Measurements from ENCODE around the gene ABCC1.

The ABCC1 gene

DNA sequence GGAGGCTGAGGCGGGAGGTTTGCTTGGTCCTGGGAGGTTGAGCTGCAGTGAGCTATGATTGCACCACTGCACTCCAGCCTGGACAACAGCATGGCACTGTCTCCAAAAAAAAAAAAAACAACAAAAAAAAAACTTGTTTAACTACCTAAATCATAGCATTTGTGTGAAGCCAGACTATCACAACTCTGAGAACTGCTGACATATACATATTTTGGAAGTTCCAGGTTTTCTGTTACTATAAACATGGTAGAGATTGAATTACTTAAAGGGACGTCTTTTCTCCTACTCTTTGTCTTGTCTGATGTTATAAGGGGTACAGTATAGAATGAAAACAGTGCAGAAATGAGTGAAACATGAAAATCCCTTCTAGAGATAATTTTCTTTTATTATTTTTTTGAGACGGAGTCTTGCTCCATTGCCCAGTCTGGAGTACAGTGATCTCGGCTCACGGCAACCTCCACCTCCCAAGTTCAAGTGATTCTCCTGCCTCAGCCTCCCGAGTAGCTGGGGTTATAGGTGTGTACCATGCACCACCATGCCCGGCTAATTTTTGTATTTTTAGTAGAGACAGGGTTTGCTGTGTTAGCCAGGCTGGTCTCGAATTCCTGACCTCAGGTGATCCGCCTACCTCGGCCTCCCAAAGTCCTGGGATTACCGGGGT, 18.4 kb downstream of the ABCC1 start:
- no peak overlapping the region for H3K4me3 ChIP-seq (ENCODE audit: low read length)
- TF ChIP-seq, protein P1, sequence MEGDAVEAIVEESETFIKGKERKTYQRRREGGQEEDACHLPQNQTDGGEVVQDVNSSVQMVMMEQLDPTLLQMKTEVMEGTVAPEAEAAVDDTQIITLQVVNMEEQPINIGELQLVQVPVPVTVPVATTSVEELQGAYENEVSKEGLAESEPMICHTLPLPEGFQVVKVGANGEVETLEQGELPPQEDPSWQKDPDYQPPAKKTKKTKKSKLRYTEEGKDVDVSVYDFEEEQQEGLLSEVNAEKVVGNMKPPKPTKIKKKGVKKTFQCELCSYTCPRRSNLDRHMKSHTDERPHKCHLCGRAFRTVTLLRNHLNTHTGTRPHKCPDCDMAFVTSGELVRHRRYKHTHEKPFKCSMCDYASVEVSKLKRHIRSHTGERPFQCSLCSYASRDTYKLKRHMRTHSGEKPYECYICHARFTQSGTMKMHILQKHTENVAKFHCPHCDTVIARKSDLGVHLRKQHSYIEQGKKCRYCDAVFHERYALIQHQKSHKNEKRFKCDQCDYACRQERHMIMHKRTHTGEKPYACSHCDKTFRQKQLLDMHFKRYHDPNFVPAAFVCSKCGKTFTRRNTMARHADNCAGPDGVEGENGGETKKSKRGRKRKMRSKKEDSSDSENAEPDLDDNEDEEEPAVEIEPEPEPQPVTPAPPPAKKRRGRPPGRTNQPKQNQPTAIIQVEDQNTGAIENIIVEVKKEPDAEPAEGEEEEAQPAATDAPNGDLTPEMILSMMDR (IDR thresholded peaks at IDR 0.05; ENCODE audit: insufficient read depth, low read depth, low read length, missing control alignments), result no peak
- DNase-seq (ENCODE audit: low read depth), result no peak

DNA sequence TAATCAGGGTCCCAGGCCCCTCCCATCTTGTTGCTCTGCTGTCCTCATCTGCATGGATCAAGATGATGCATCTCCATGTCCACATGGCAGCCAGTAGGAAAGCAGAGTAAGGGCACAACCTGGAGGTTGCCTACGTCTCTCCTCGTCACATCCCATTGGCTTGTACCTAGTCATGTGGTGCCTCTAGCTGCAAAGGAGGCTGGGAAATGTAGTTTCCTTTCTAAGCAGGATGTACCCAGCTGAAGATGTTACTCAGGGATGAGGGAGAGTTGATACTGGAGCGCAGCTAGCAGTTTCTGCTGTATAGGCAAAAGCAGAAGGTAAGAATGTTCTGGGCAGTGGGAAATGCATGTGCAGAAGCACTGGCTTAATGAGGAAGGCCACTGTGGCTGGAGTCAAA, 20.8 kb downstream of the ABCC1 start:
- DNase-seq (ENCODE audit: low read depth), result peak; percentile 34
- TF ChIP-seq, protein P1 (IDR thresholded peaks at IDR 0.05; ENCODE audit: insufficient read depth, low read depth, low read length, missing control alignments), result no peak
- no peak overlapping the region for H3K4me3 ChIP-seq (ENCODE audit: low read length)

DNA sequence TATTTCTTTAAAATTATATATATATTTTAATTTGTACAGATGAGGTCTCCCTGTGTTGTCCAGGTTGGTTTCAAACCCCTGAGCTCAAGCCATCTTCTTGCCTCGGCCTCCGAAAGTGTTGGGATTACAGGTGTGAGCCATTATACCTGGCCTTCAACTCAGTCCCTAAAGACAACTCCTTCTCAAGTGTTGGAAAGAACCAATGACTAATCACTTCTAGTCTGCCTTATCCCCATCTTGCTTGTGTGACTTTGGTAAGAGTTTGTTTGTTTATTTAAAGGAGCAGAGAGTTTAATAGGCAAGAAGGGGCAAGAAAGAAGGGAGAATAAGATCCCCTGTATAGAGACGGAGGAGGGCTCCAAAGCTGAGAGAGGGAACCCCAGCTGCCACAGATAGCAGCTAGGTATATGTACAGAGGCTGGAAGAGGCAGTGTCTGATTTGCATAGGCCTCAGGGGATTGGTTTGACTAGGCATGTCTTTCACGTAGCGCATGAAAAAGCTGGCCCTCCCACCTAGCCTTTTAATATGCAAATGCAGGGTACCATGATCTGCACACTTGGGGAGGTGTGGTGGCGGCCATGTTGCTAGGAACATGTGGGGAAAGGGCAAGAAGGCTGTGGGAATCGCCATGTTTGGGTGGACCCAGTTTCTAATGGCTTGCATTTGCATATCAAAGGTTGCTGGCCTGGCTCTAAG, 21.5 kb downstream of the ABCC1 start:
- TF ChIP-seq, protein P1 (IDR thresholded peaks at IDR 0.05; ENCODE audit: insufficient read depth, low read depth, low read length, missing control alignments), result no peak
- DNase-seq (ENCODE audit: low read depth), result no peak
- no peak overlapping the region for H3K4me3 ChIP-seq (ENCODE audit: low read length)

DNA sequence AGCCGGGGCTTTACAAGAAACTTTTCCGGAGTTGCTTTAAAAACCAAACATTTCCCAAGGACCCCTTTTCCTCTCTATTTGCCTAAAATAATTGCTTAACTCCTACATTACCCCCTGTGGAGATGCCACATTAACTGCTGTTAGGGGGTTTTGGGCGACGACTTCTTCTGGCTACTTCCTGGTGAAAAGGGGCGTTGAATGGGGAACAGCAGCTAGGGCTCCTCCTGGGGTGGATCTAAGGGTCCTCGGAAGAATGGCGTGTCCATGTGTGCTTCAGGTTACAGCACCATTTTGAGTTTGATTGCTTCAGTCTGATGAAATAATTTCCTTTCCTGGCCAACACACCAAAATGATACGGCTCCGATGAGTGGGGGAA, 22.0 kb downstream of the ABCC1 start:
- no peak overlapping the region for H3K4me3 ChIP-seq (ENCODE audit: low read length)
- TF ChIP-seq, protein P1 (IDR thresholded peaks at IDR 0.05; ENCODE audit: insufficient read depth, low read depth, low read length, missing control alignments), result no peak
- DNase-seq (ENCODE audit: low read depth), result no peak

DNA sequence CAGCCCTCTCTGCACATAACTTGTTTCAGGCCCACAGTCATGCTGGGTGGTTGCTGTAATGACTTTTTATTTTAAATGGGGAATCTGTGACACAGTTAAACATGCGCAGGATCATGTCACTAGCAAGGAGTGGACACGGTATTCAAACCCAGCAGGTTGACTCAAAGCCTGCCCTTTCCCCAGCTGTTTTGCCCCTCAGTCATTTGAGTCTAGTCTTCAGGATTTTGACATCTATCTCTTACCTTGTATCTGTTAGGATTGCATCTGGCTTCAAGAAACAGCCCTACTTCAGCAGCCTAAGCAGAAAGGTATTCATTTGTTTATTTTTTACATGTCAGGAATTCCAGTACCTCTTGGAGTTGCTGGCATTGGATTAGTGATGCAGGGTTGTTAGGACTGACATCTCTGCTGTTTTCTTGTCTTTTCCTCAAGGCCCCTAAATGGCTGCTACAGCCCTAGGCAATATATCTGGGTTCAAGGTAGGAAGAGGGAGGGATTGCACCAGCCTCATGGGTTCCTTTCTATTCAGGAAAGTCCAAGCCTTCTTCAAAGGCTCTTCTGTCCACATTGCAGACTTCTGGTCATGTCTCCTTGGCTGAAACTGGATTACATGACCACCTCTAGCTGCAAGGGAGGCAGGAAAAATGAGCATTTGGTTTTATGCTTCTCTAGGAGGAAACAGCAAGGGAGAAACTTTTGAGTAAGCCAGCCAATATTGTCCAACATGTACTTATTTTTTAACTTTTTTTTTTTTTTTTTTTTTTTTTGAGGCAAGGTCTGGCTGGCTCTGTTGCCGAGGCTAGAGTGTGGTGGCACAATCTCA, 22.8 kb downstream of the ABCC1 start:
- no peak overlapping the region for H3K4me3 ChIP-seq (ENCODE audit: low read length)
- DNase-seq (ENCODE audit: low read depth), result no peak
- TF ChIP-seq, protein P1 (IDR thresholded peaks at IDR 0.05; ENCODE audit: insufficient read depth, low read depth, low read length, missing control alignments), result no peak

DNA sequence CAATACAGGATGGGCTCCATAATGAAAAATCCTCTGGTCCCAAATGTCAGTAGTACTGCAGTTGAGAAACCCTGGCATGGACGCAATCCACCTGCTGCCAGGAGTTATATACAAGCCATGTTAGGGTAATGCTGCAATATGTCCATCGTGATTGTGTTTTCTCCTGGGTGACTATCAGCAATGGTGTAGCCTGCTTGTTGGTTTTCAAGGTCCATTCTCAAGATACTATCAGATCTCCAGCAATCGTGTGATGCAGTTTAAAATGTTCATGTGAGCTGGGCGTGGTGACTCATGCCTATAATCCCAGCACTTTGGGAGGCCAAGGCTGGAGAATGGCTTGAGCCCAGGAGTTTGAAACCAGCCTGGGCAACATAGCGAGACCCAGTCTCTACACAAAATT, 24.0 kb downstream of the ABCC1 start:
- TF ChIP-seq, protein P1 (IDR thresholded peaks at IDR 0.05; ENCODE audit: insufficient read depth, low read depth, low read length, missing control alignments), result no peak
- no peak for DNase-seq (ENCODE audit: low read depth)
- H3K4me3 ChIP-seq (ENCODE audit: low read length), result no peak overlapping the region
